Spinal cord (tissue), 10 donors: Measurements from ENCODE around the gene RAD51AP1. TPM values are rescaled to one million over a fixed set of nuclear protein-coding genes. Genes with fewer than 3 reads are reported as not detected.
"Not testable (repeated sequence)": the region's sequence is repeated elsewhere in the genome, so short reads cannot be mapped to it uniquely, and the experiment has no call there.

Source experiments
- DNase-seq, 6 donors: peaks; one replicate each; pipeline versions ENCODE4 v3.0.0 to v3.0.0-alpha.2; 2013 to 2015; ENCODE audit warnings: low spot score in 6 of 6, low read depth in 4 of 6
- H3K27ac ChIP-seq: one replicate; pipeline ENCODE4 v1.5.1; 2013; ENCODE audit warnings: low read depth, low read length, control low read depth
- H3K27me3 ChIP-seq: one replicate; pipeline ENCODE4 v1.6.1; 2013; ENCODE audit warnings: low read length; ENCODE audit not compliant: control insufficient read depth, insufficient read depth
- H3K36me3 ChIP-seq: one replicate; pipeline ENCODE4 v1.6.1; 2013; ENCODE audit warnings: low read length; ENCODE audit not compliant: control insufficient read depth, insufficient read depth
- H3K4me1 ChIP-seq: one replicate; pipeline ENCODE4 v1.6.1; 2013; ENCODE audit warnings: low read length; ENCODE audit not compliant: control insufficient read depth, insufficient read depth
- H3K4me3 ChIP-seq: one replicate; pipeline ENCODE4 v1.5.1; 2013; ENCODE audit warnings: low read depth, low read length, control low read depth
- H3K9me3 ChIP-seq: one replicate; pipeline ENCODE4 v1.6.1; 2013; ENCODE audit warnings: low read length; ENCODE audit not compliant: control insufficient read depth, insufficient read depth
- WGBS: methylation state at CpG from one replicate; pipeline ENCODE4 v1.1.5; 2013; ENCODE audit warnings: missing lambda C conversion rate; ENCODE audit not compliant: insufficient coverage; 5-methylcytosine and 5-hydroxymethylcytosine counted together
- long read RNA-seq, 4 donors: transcript quantifications; one replicate each; lab custom pipeline, GENCODE V29; 2026
- polyA plus RNA-seq, 2 donors: library from polyadenylated mRNA; unstranded; fragments of 120-200 nt; gene quantifications; one replicate each; pipeline ENCODE4 v1.2.1, GENCODE V29; 2013; ENCODE audit not compliant: insufficient read length in 2 of 2
- total RNA-seq, 2 donors: library from RNA; depleted of rRNA in 1 of 2; stranded (reverse); fragments of 120-200 nt in 1 of 2; fragments of >200 nt in 1 of 2; gene quantifications; one replicate each; pipeline versions ENCODE4 v1.2.3 to v1.2.4, GENCODE V29; 2013 to 2014
- donor health status: healthy.

The RAD51AP1 gene
- total RNA-seq (10 to 100 TPM; 10.6 to 13.2 TPM), polyA plus RNA-seq (10 to 100 TPM; 10.2 to 12.6 TPM)
- long read RNA-seq, donor 1, partial matches to known transcripts, result 0 of 4 reads
- long read RNA-seq, donor 1, other reads (novel, unspliced or antisense), result 0 of 4 reads
- long read RNA-seq, donor 2, result 0 reads
- long read RNA-seq, donor 3, result 0 reads
- long read RNA-seq, donor 4, partial matches to known transcripts, result 0 of 3 reads
- long read RNA-seq, donor 4, other reads (novel, unspliced or antisense), result 0 of 3 reads

GRCh38 chr12:4538207-4539160, at the start of gene RAD51AP1:
Gene RAD51AP1 (plus strand): TSS chr12:4538890. CDS start chr12:4538940, 50 bp downstream.
- Histone ChIP-seq H3K4me3 (peak within 1 kb of the TSS; percentile 89), H3K27me3 (no peaks in the 10 kb centered on the region), H3K36me3 (peaks cover 5% of the 10 kb centered on the region), H3K27ac (peak within 1 kb of the TSS; percentile 91), H3K9me3 (no peaks in the 10 kb centered on the region), H3K4me1 (no peaks in the 10 kb centered on the region)
- WGBS, result 0% methylated on average over 43 of the region's 49 CpGs
- DNase-seq, result peak; percentile 92 to 99 (median 98)

- H3K4me1 ChIP-seq, result no peaks in the 10 kb centered on the region
- no CpG with 5 or more reads among the region's 2 CpGs for WGBS
- no peaks in the 10 kb centered on the region for H3K36me3 ChIP-seq
- no peak overlapping the region for H3K27ac ChIP-seq
- H3K4me3 ChIP-seq, result no peak overlapping the region
- H3K27me3 ChIP-seq, result no peaks in the 10 kb centered on the region
- no peaks in the 10 kb centered on the region for H3K9me3 ChIP-seq
- DNase-seq, result peak in 1 of 6 donors; percentile 64
These were observed 49.1 kb upstream of the RAD51AP1 start for GRCh38 chr12:4489556-4489955.

GRCh38 chr12:4490973-4491372, 47.7 kb upstream of the RAD51AP1 start:
- Histone ChIP-seq H3K4me1 (no peaks in the 10 kb centered on the region), H3K36me3 (no peaks in the 10 kb centered on the region), H3K4me3 (no peak overlapping the region), H3K27ac (no peak overlapping the region), H3K27me3 (no peaks in the 10 kb centered on the region), H3K9me3 (no peaks in the 10 kb centered on the region)
- no CpG with 5 or more reads among the region's 1 CpG for WGBS
- no peak for DNase-seq

DNA sequence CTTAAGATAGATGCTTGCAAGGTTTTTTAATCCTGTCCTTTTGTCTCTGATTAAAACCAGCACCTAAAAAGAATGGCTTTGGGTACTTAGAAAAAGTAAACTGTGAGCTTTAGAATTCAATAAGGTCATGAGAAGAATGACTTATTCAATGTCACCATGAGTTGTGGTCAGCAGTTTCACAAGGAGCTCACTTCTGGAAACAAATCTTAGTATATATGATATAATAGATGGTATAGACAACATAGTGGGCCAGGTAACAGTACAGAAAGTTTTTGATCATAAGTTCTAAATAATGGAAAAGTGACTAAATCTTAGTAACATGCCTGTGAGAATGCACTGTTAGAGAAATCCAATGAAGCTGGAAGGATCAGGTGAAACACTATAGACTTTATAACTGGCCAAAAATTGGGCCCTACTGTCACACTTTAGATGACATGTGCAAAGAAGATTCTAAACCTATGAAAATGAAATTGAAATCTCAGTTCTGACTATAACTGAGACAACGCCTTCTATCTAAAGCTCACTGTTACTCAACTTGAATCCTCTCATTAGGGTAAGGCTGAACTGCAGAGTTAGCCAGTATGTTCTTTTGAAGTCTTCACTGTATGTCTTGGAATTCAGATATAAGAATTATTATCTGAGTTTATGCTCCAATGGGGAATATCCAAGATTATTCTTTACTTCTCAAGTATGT, 42.4 kb upstream of the RAD51AP1 start:
- H3K4me3 ChIP-seq, result no peak overlapping the region
- H3K27me3 ChIP-seq, result no peaks in the 10 kb centered on the region
- peaks cover 3% of the 10 kb centered on the region for H3K36me3 ChIP-seq
- DNase-seq, result no peak
- H3K27ac ChIP-seq, result no peak overlapping the region
- H3K9me3 ChIP-seq, result no peaks in the 10 kb centered on the region
- no peaks in the 10 kb centered on the region for H3K4me1 ChIP-seq
- no CpG with 5 or more reads among the region's 1 CpG for WGBS

- no peaks in the 10 kb centered on the region for H3K4me1 ChIP-seq
- H3K4me3 ChIP-seq, result no peak overlapping the region
- peaks cover 3% of the 10 kb centered on the region for H3K36me3 ChIP-seq
- H3K9me3 ChIP-seq, result no peaks in the 10 kb centered on the region
- H3K27ac ChIP-seq, result no peak overlapping the region
- no peak for DNase-seq
- no peaks in the 10 kb centered on the region for H3K27me3 ChIP-seq
- no CpG with 5 or more reads among the region's 1 CpG for WGBS
These were observed 39.5 kb upstream of the RAD51AP1 start for GRCh38 chr12:4499186-4499585.

- no peak for DNase-seq
- H3K36me3 ChIP-seq, result peaks cover 3% of the 10 kb centered on the region
- no CpG with 5 or more reads among the region's 1 CpG for WGBS
- H3K9me3 ChIP-seq, result no peaks in the 10 kb centered on the region
- H3K27me3 ChIP-seq, result no peaks in the 10 kb centered on the region
- no peaks in the 10 kb centered on the region for H3K4me1 ChIP-seq
- no peak overlapping the region for H3K4me3 ChIP-seq
- H3K27ac ChIP-seq, result no peak overlapping the region
These were observed 33.2 kb upstream of the RAD51AP1 start for GRCh38 chr12:4505376-4505986.

DNA sequence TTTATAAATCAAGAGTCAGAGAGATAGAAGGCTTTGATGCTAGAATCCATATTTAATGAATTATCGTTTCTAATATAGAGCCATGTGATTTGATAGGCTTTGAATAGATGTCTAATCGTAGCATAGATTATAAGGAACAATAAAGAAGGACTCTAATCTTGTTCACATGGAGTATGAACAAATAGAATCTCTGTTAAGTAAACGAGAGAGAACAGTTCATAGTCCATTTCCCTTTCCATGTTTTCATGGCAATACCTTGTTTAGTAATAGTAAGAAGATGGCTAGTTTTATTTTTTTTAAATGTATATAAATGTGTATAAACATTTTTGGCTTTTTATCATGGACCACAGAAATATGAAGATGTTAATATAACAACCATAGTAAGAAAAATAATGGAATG, 32.3 kb upstream of the RAD51AP1 start:
- H3K9me3 ChIP-seq, result no peaks in the 10 kb centered on the region
- no peak overlapping the region for H3K27ac ChIP-seq
- no peaks in the 10 kb centered on the region for H3K4me1 ChIP-seq
- no peaks in the 10 kb centered on the region for H3K27me3 ChIP-seq
- WGBS, result no CpG with 5 or more reads among the region's 3 CpGs
- peaks cover 3% of the 10 kb centered on the region for H3K36me3 ChIP-seq
- no peak for DNase-seq
- no peak overlapping the region for H3K4me3 ChIP-seq

DNA sequence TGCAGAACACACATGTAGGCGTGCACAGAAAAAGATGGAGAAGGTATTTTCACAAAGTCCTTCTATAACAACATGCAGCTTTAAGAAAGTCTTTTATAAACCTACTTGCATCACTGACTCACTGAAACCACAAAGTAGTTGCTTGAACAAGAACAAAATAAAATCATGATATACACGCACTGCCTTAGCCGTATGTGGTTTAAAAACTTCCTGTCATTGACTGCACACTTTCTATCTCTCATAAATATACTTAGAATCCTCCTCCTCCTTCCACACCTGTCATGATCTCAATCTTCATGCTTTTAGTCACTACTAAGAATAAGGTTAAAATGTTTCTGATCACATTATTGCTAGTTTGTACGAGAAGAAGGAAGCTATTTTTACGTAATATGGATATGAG, 31.8 kb upstream of the RAD51AP1 start:
- peaks cover 3% of the 10 kb centered on the region for H3K36me3 ChIP-seq
- no peak for DNase-seq
- H3K27ac ChIP-seq, result no peak overlapping the region
- H3K4me3 ChIP-seq, result no peak overlapping the region
- no peaks in the 10 kb centered on the region for H3K27me3 ChIP-seq
- no peaks in the 10 kb centered on the region for H3K4me1 ChIP-seq
- H3K9me3 ChIP-seq, result no peaks in the 10 kb centered on the region
- WGBS, result 80% methylated on average over 2 of the region's 5 CpGs

DNA sequence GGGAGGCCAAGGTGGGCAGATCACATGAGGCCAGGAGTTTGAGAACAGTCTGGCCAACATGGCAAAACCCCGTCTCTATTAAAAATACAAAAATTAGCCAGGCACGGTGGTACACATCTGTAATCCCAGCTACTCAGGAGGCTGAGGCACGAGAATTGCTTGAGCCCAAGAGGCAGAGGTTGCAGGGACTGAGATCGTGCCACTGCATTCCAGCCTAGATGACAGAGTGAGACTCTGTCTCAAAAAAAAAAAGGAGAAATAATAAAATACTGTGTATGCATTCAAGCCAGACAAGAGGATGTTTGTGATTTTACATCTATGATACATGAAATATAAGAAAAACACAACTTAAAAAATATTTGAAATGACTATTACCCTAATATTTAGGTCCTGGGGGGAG, 30.2 kb upstream of the RAD51AP1 start:
- not testable (repeated sequence) for H3K36me3 ChIP-seq, H3K27ac ChIP-seq
- WGBS, result 100% methylated on average over 2 of the region's 4 CpGs

More for the DNA sequence above, 30.2 kb upstream of the RAD51AP1 start:
- not testable (repeated sequence) for DNase-seq, H3K4me3 ChIP-seq, H3K27me3 ChIP-seq, H3K4me1 ChIP-seq, H3K9me3 ChIP-seq
